KMS-11 (cell line): ENCODE results near the gene TMEM108.

Source experiments
- H2AFZ ChIP-seq: fragments of 200-600 bp; sonication (generic); 2 replicates; pipeline ENCODE4 v1.6.1; 2016; ENCODE audit warnings: antibody characterized with exemption, mixed run types, low read depth
- H3K27ac ChIP-seq: fragments of 200-600 bp; sonication (generic); 2 replicates; pipeline ENCODE4 v1.6.1; 2016; ENCODE audit warnings: mild to moderate bottlenecking, mixed run types
- H3K27me3 ChIP-seq: fragments of 200-600 bp; sonication (generic); 2 replicates; pipeline ENCODE4 v1.6.1; 2017; ENCODE audit warnings: mild to moderate bottlenecking, low read depth, mixed run types, moderate library complexity; ENCODE audit not compliant: insufficient read depth
- H3K36me3 ChIP-seq: fragments of 200-600 bp; sonication (generic); 2 replicates; pipeline ENCODE4 v1.6.1; 2017; ENCODE audit warnings: mild to moderate bottlenecking, mixed run types; ENCODE audit not compliant: insufficient read depth
- H3K4me1 ChIP-seq: fragments of 200-600 bp; sonication (generic); 2 replicates; pipeline ENCODE4 v1.6.1; 2016; ENCODE audit warnings: mild to moderate bottlenecking, low read depth, mixed run types; ENCODE audit not compliant: poor library complexity, severe bottlenecking
- H3K4me2 ChIP-seq: fragments of 200-600 bp; sonication (generic); 2 replicates; pipeline ENCODE4 v1.7.0; 2016; ENCODE audit warnings: mild to moderate bottlenecking, mixed run types
- H3K4me3 ChIP-seq: fragments of 200-600 bp; sonication (generic); IDR thresholded peaks from 2 replicates; pipeline ENCODE4 v1.6.1; 2017; ENCODE audit warnings: low read depth, low read length, mixed read lengths; ENCODE audit not compliant: insufficient read depth
- H3K79me2 ChIP-seq: fragments of 200-600 bp; sonication (generic); 2 replicates; pipeline ENCODE4 v1.6.1; 2016; ENCODE audit warnings: low read depth, mixed run types; ENCODE audit not compliant: insufficient read depth
- H3K9ac ChIP-seq: fragments of 200-600 bp; sonication (generic); 2 replicates; pipeline ENCODE4 v1.6.1; 2016; ENCODE audit warnings: mild to moderate bottlenecking, mixed run types
- H4K20me1 ChIP-seq: fragments of 200-600 bp; sonication (generic); 2 replicates; pipeline ENCODE4 v1.6.1; 2016; ENCODE audit warnings: mild to moderate bottlenecking, mixed run types; ENCODE audit not compliant: insufficient read depth
- TF ChIP-seq, protein P1 (sequence below): fragments of 200-600 bp; sonication (generic); conservative IDR thresholded peaks from 2 replicates; pipeline ENCODE4 v1.6.1; 2017; ENCODE audit warnings: low read depth, mild to moderate bottlenecking, antibody characterized with exemption, low read length, moderate library complexity, mixed read lengths

The TMEM108 gene

DNA sequence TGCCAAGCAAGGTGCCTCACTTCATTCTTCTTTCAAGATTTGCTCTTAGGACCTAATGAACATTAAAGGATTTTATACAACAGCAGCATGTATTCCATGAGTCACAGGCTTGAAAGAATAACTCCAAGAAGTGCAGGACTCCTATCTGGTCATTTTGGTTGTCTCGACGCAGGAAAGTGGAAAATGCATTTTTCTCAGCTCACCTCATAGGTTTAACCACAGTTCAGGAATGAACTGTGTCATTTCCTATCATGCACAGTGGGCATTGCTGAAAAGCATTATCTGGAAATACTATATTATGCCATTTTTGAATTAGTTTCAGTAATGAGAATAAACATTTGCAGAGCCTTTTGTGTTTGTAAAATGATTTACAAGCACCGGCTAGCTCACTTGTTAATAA is 263.0 kb downstream of the TMEM108 start:
- TF ChIP-seq, protein P1, sequence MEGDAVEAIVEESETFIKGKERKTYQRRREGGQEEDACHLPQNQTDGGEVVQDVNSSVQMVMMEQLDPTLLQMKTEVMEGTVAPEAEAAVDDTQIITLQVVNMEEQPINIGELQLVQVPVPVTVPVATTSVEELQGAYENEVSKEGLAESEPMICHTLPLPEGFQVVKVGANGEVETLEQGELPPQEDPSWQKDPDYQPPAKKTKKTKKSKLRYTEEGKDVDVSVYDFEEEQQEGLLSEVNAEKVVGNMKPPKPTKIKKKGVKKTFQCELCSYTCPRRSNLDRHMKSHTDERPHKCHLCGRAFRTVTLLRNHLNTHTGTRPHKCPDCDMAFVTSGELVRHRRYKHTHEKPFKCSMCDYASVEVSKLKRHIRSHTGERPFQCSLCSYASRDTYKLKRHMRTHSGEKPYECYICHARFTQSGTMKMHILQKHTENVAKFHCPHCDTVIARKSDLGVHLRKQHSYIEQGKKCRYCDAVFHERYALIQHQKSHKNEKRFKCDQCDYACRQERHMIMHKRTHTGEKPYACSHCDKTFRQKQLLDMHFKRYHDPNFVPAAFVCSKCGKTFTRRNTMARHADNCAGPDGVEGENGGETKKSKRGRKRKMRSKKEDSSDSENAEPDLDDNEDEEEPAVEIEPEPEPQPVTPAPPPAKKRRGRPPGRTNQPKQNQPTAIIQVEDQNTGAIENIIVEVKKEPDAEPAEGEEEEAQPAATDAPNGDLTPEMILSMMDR = no peak
- Histone ChIP-seq H2AFZ (no peak overlapping the region), H3K4me2 (no peak overlapping the region), H3K4me3 (no peak overlapping the region), H3K9ac (no peak overlapping the region), H4K20me1 (no peaks in the 10 kb centered on the region), H3K27me3 (no peaks in the 10 kb centered on the region), H3K4me1 (no peaks in the 10 kb centered on the region), H3K27ac (no peak overlapping the region), H3K36me3 (no peaks in the 10 kb centered on the region), H3K79me2 (no peaks in the 10 kb centered on the region)

DNA sequence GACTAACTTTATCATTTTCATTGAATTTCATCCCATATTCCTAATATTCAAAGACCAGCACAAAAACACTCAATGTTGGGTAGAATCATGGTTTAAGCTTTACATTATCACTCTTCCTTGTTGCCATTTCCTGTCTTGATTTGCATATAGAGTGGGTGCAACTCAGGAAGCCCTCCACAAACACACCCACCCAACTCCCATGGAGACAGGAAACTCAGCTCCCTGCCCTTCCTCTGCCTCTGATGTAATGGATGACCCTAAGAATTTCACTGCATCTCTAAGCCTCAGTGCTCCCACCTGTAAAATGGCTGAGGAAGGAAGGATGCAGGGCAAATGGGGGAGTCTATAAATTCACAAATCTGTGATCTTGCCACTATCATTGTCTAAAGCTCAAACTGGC is 263.5 kb downstream of the TMEM108 start:
- Histone ChIP-seq H4K20me1 (no peaks in the 10 kb centered on the region), H3K27me3 (no peaks in the 10 kb centered on the region), H3K4me2 (no peak overlapping the region), H3K79me2 (no peaks in the 10 kb centered on the region), H3K4me3 (no peak overlapping the region), H3K27ac (no peak overlapping the region), H2AFZ (no peak overlapping the region), H3K4me1 (no peaks in the 10 kb centered on the region), H3K36me3 (no peaks in the 10 kb centered on the region), H3K9ac (no peak overlapping the region)
- TF ChIP-seq, protein P1 = no peak

DNA sequence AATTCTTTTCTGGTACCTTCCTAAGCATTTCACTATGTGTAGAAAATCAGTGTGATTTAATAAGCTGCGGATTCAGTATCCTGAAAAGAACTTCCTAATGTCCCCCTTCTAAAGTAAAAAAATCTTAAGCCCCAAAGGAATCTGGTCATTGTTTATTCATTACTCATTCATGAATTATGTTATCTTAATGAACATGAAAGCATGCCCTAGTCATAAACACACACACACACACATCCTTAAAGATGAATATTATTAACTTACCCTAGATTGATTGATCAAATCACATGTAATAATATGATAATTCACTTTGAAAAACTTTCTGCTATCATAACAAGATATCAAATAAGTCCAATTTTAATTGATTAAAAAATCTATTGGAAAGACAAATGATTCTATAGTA is 265.2 kb downstream of the TMEM108 start:
- Histone ChIP-seq H3K27ac (no peak overlapping the region), H3K27me3 (no peaks in the 10 kb centered on the region), H3K79me2 (no peaks in the 10 kb centered on the region), H2AFZ (no peak overlapping the region), H3K4me2 (no peak overlapping the region), H3K9ac (no peak overlapping the region), H3K36me3 (no peaks in the 10 kb centered on the region), H3K4me1 (no peaks in the 10 kb centered on the region), H4K20me1 (no peaks in the 10 kb centered on the region), H3K4me3 (no peak overlapping the region)
- TF ChIP-seq, protein P1 = no peak

DNA sequence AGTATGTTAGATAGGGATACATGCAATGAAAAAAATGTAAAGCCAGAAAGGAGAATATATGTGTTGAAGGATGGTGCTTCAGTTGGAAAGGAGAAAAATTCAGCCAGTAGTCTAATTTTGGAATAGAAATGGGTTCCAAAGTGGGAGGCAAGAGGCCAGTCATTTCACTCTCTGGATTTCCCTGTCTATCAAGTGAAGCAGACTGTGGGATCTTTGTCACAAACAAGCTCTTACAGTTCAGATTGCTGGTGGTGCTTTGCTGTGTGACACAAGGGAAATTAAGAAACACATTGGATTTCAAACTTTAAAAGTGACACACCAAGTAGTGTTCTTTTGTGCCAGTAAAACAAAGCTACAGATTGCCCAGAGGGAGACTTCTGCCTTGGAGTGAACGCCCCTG is 279.7 kb downstream of the TMEM108 start:
- Histone ChIP-seq H2AFZ (no peak overlapping the region), H3K27me3 (no peaks in the 10 kb centered on the region), H4K20me1 (no peaks in the 10 kb centered on the region), H3K27ac (no peak overlapping the region), H3K4me2 (no peak overlapping the region), H3K4me1 (no peaks in the 10 kb centered on the region), H3K9ac (no peak overlapping the region), H3K4me3 (no peak overlapping the region), H3K36me3 (no peaks in the 10 kb centered on the region), H3K79me2 (no peaks in the 10 kb centered on the region)
- TF ChIP-seq, protein P1 = no peak
